HepG2 (cell line): ENCODE results near the gene SEMA4B. TPM values are rescaled to one million over a fixed set of nuclear protein-coding genes. Genes with fewer than 3 reads are reported as not detected.

Source experiments
- ARHGAP35 ChIP-seq: sonication (generic); formaldehyde crosslinking; IDR thresholded peaks from 2 replicates; pipeline ENCODE4 v1.9.0; 2022; ENCODE audit warnings: mild to moderate bottlenecking, inconsistent platforms, moderate library complexity, missing genetic modification reagents, borderline replicate concordance
- CEBPG ChIP-seq: IDR thresholded peaks from 2 replicates; pipeline ENCODE4 v1.6.1; 2016
- DMAP1 ChIP-seq: IDR thresholded peaks from 2 replicates; pipeline ENCODE4 v1.6.1; 2016
- ESRRA ChIP-seq: sonication (generic); formaldehyde crosslinking; IDR thresholded peaks from 2 replicates; pipeline ENCODE4 v1.5.1; 2020; ENCODE audit warnings: mild to moderate bottlenecking, low read depth, missing genetic modification reagents
- GABPB1 ChIP-seq: IDR thresholded peaks from 2 replicates; pipeline ENCODE4 v1.6.1; 2016; ENCODE audit warnings: mild to moderate bottlenecking, missing genetic modification reagents, moderate library complexity, missing compliant biosample characterization
- HDAC1 ChIP-seq: sonication (generic); formaldehyde crosslinking; IDR thresholded peaks from 2 replicates; pipeline ENCODE4 v1.5.1; 2020; ENCODE audit warnings: mild to moderate bottlenecking, missing genetic modification reagents
- MEIS2 ChIP-seq: sonication (generic); formaldehyde crosslinking; IDR thresholded peaks from 2 replicates; pipeline ENCODE4 v1.9.0; 2021; ENCODE audit warnings: mild to moderate bottlenecking, missing genetic modification reagents
- PAX8 ChIP-seq: sonication (generic); formaldehyde crosslinking; IDR thresholded peaks from 2 replicates; pipeline ENCODE4 v1.8.0; 2022; ENCODE audit warnings: mild to moderate bottlenecking, missing genetic modification reagents, borderline replicate concordance
- ZBTB21 ChIP-seq: sonication (generic); formaldehyde crosslinking; IDR thresholded peaks from 2 replicates; pipeline ENCODE4 v1.4.0; 2020; ENCODE audit warnings: missing genetic modification reagents
- ZFAT ChIP-seq: sonication (generic); formaldehyde crosslinking; conservative IDR thresholded peaks from 2 replicates; pipeline ENCODE4 v1.8.1; 2023; ENCODE audit warnings: missing genetic modification reagents, inconsistent platforms
- ZMYM4 ChIP-seq: sonication (generic); formaldehyde crosslinking; IDR thresholded peaks from 2 replicates; pipeline ENCODE4 v1.8.1; 2023; ENCODE audit warnings: mild to moderate bottlenecking, missing genetic modification reagents
- ZNF253 ChIP-seq: sonication (generic); formaldehyde crosslinking; IDR thresholded peaks from 2 replicates; pipeline ENCODE4 v1.8.0; 2022; ENCODE audit warnings: mild to moderate bottlenecking, missing genetic modification reagents, borderline replicate concordance
- ZNF674 ChIP-seq: sonication (generic); formaldehyde crosslinking; IDR thresholded peaks from 2 replicates; pipeline ENCODE4 v1.5.0; 2020; ENCODE audit warnings: low read depth, mild to moderate bottlenecking, missing genetic modification reagents
- ZNF747 ChIP-seq: sonication (generic); formaldehyde crosslinking; IDR thresholded peaks from 2 replicates; pipeline ENCODE4 v1.8.1; 2023; ENCODE audit warnings: missing genetic modification reagents, mild to moderate bottlenecking, borderline replicate concordance
- ZNF766 ChIP-seq: sonication (generic); formaldehyde crosslinking; IDR thresholded peaks from 2 replicates; pipeline ENCODE4 v1.5.0; 2020; ENCODE audit warnings: missing genetic modification reagents, borderline replicate concordance
- ZNF790 ChIP-seq: sonication (generic); formaldehyde crosslinking; IDR thresholded peaks from 2 replicates; pipeline ENCODE4 v1.8.0; 2022; ENCODE audit warnings: missing genetic modification reagents, mild to moderate bottlenecking, borderline replicate concordance
- polyA plus RNA-seq, 8 experiments: library from polyadenylated mRNA; depleted of rRNA in 3 of 8; stranded (reverse) in 7 of 8; unstranded in 1 of 8; fragments of >200 nt; fragmentation: Illumina TruSeq in 4 of 8; extraction: Trizol in 4 of 8; gene quantifications; 2 replicates each; pipeline versions ENCODE4 v1.2.1 to v1.2.3, GENCODE V29; 2011 to 2016; ENCODE audit warnings: low read depth in 4 of 8, missing spikeins in 1 of 8, mixed read lengths in 1 of 8; ENCODE audit not compliant: insufficient read depth in 1 of 8
- total RNA-seq, 5 experiments: library from RNA; depleted of rRNA; stranded (reverse); fragments of >200 nt; fragmentation: Illumina TruSeq; extraction: Trizol; gene quantifications; 2 replicates each; pipeline ENCODE4 v1.2.3, GENCODE V29; 2016; ENCODE audit warnings: low read depth in 1 of 5
- TF ChIP-seq, protein P1 (sequence below): sonication (generic); formaldehyde crosslinking; IDR thresholded peaks from 2 replicates; pipeline ENCODE4 v1.4.0; 2020; ENCODE audit warnings: missing genetic modification reagents, mild to moderate bottlenecking, borderline replicate concordance
- TF ChIP-seq, protein P2 (sequence below): IDR thresholded peaks from 2 replicates; pipeline ENCODE4 v1.6.1; 2016; ENCODE audit warnings: missing genetic modification reagents, missing compliant biosample characterization
- TF ChIP-seq, protein P3 (sequence below): sonication (generic); IDR thresholded peaks from 2 replicates; pipeline ENCODE4 v1.6.1; 2016; ENCODE audit warnings: low read depth, borderline replicate concordance

SEMA4B gene
- total and polyA plus RNA-seq, 2 of the 13 experiments (the other 11 are each of a cell fraction or from before 2014, with no cell fraction given) = 2.1 to 17.0 TPM

DNA sequence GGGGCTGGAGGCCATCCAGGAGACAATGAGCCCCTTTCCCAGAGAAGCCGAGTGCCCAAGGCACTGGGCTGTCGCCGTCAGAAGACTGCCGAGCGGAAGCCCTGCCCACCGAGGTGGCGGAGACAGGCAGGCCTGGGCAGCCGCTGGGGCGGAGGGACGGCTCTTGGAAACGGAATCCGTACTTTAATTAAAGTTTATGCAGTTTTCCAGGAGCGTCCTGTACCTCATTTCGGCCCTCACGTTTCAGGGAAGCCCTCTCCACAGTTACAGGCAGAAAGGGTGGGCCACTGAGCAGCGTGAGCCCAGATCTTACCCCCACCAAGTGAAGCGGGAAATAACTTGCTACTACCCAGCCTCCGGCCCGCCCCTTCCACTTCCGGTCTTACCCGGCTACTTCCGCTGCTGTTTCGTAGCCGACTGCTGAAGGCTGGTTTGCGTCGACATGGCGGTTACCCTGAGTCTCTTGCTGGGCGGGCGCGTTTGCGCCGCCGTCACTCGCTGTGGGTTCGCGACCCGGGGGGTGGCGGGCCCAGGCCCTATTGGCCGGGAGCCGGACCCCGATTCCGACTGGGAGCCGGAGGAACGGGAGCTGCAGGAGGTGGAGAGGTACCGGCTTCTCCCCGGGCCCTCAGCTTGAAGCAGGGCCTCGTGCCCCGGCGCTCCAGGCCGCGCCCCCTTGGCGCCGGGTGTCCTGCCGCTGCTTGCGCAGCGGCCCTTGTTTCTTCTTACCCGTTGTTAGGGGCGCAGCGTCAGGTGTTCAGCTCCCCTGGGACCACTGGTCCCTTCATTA lies 64.3 kb downstream of the SEMA4B start, which contains the start of gene NGRN (continued):
- TF ChIP-seq GABPB1 (CRISPR knock-in tag) (peak; percentile 98), MEIS2 (CRISPR knock-in tag) (no peak; the same call in 1 of the 2 replicates), HDAC1 (CRISPR knock-in tag) (peak; percentile 73), ARHGAP35 (CRISPR knock-in tag) (peak; percentile 21; the same call in 1 of the 2 replicates), CEBPG (CRISPR knock-in tag) (peak; percentile 55; the same call in 1 of the 2 replicates), PAX8 (CRISPR knock-in tag) (0 out of 2 replicates have a peak, but pooled peaks have one; percentile 70), ZNF674 (CRISPR knock-in tag) (no peak), ESRRA (CRISPR knock-in tag) (0 out of 2 replicates have a peak, but pooled peaks have one; percentile 50), DMAP1 (CRISPR knock-in tag) (peak; percentile 96), ZFAT (CRISPR knock-in tag) (no peak), ZNF747 (CRISPR knock-in tag) (peak; percentile 76), ZNF790 (CRISPR knock-in tag) (0 out of 2 replicates have a peak, but pooled peaks have one; percentile 17), ZMYM4 (CRISPR knock-in tag) (peak; percentile 71), ZBTB21 (CRISPR knock-in tag) (no peak), ZNF766 (peak; percentile 69; the same call in 1 of the 2 replicates), ZNF253 (CRISPR knock-in tag) (peak; percentile 35; the same call in 1 of the 2 replicates)
- TF ChIP-seq, protein P1, sequence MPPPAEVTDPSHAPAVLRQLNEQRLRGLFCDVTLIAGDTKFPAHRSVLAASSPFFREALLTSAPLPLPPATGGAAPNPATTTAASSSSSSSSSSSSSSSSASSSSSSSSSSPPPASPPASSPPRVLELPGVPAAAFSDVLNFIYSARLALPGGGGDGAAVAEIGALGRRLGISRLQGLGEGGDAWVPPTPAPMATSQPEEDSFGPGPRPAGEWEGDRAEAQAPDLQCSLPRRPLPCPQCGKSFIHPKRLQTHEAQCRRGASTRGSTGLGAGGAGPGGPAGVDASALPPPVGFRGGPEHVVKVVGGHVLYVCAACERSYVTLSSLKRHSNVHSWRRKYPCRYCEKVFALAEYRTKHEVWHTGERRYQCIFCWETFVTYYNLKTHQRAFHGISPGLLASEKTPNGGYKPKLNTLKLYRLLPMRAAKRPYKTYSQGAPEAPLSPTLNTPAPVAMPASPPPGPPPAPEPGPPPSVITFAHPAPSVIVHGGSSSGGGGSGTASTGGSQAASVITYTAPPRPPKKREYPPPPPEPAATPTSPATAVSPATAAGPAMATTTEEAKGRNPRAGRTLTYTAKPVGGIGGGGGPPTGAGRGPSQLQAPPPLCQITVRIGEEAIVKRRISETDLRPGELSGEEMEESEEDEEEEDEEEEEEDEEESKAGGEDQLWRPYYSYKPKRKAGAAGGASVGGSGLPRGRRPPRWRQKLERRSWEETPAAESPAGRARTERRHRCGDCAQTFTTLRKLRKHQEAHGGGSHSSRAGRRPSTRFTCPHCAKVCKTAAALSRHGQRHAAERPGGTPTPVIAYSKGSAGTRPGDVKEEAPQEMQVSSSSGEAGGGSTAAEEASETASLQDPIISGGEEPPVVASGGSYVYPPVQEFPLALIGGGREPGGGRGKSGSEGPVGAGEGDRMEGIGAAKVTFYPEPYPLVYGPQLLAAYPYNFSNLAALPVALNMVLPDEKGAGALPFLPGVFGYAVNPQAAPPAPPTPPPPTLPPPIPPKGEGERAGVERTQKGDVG = peak; percentile 64; the same call in 1 of the 2 replicates
- TF ChIP-seq, protein P2, sequence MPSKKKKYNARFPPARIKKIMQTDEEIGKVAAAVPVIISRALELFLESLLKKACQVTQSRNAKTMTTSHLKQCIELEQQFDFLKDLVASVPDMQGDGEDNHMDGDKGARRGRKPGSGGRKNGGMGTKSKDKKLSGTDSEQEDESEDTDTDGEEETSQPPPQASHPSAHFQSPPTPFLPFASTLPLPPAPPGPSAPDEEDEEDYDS (CRISPR knock-in tag) = peak; percentile 83
- TF ChIP-seq, protein P3, sequence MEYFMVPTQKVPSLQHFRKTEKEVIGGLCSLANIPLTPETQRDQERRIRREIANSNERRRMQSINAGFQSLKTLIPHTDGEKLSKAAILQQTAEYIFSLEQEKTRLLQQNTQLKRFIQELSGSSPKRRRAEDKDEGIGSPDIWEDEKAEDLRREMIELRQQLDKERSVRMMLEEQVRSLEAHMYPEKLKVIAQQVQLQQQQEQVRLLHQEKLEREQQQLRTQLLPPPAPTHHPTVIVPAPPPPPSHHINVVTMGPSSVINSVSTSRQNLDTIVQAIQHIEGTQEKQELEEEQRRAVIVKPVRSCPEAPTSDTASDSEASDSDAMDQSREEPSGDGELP = peak; percentile 52; the same call in 1 of the 2 replicates
